ENCODE results near the gene CNEP1R1. TPM values are rescaled to one million over a fixed set of nuclear protein-coding genes. Genes with fewer than 3 reads are reported as not detected.
A peak's percentile ranks its signal among the peaks of the same experiment; 100 is the strongest.

The CNEP1R1 gene
- total RNA-seq, 1 donor from 2014 or later = 21.9 TPM

DNA sequence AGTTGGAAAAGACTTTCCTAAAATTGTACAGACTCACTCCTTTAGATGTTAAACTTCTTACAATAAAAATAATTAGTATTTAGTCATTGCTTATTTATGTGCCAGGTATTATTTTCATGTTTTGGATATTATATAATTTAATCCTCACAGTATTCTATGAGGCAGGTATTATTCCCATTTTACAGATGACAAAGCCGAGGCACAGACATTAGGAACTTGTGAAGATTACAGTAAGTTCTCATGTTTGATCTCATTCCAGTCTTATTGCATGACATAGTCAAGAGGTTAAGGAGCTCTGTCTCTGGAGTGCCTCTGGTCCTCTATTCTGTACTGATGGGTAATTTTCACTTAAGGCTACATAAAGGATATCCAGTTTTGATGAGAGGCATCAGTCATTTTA is 44.0 kb downstream of the CNEP1R1 start:
- peaks cover 24% of the 10 kb centered on the region for H3K36me3 Mint-ChIP-seq (ENCODE audit: low read depth)
- H3K27ac Mint-ChIP-seq = no peak overlapping the region
- intact Hi-C loops (cut with micrococcal nuclease) = loop anchor here (5.0 to 10.0 kb wide), 3 partner anchors 198 to 1704 kb away; partner anchors contain the start of genes ADCY7 and CYLD

GRCh38 chr16:50071075-50071671 is 46.1 kb downstream of the CNEP1R1 start:
- no peak for DNase-seq (ENCODE audit: low spot score)
- H3K27me3 Mint-ChIP-seq (ENCODE audit: insufficient read depth) = no peaks in the 10 kb centered on the region
- H3K9me3 Mint-ChIP-seq = no peaks in the 10 kb centered on the region
- H3K4me1 Mint-ChIP-seq (ENCODE audit: low read depth) = peaks cover 45% of the 10 kb centered on the region
- intact Hi-C loops (cut with micrococcal nuclease) = no loop called here
- H3K36me3 Mint-ChIP-seq (ENCODE audit: low read depth) = peaks cover 30% of the 10 kb centered on the region
- no peak overlapping the region for H3K4me3 Mint-ChIP-seq
- peak overlapping the region; percentile 8 for H3K27ac Mint-ChIP-seq

More for the DNA sequence above, 44.0 kb downstream of the CNEP1R1 start:
- H3K4me3 Mint-ChIP-seq = no peak overlapping the region
- no peak for DNase-seq (ENCODE audit: low spot score)
- no peaks in the 10 kb centered on the region for H3K27me3 Mint-ChIP-seq (ENCODE audit: insufficient read depth)
- H3K4me1 Mint-ChIP-seq (ENCODE audit: low read depth) = peaks cover 52% of the 10 kb centered on the region
- H3K9me3 Mint-ChIP-seq = no peaks in the 10 kb centered on the region

GRCh38 chr16:50072730-50073129 is 47.7 kb downstream of the CNEP1R1 start:
- Mint-ChIP-seq H3K27ac (no peak overlapping the region), H3K9me3 (no peaks in the 10 kb centered on the region), H3K27me3 (ENCODE audit: insufficient read depth) (no peaks in the 10 kb centered on the region), H3K4me3 (no peak overlapping the region), H3K36me3 (ENCODE audit: low read depth) (peaks cover 32% of the 10 kb centered on the region), H3K4me1 (ENCODE audit: low read depth) (peaks cover 32% of the 10 kb centered on the region)
- intact Hi-C loops (cut with micrococcal nuclease) = no loop called here
- DNase-seq (ENCODE audit: low spot score) = no peak

DNA sequence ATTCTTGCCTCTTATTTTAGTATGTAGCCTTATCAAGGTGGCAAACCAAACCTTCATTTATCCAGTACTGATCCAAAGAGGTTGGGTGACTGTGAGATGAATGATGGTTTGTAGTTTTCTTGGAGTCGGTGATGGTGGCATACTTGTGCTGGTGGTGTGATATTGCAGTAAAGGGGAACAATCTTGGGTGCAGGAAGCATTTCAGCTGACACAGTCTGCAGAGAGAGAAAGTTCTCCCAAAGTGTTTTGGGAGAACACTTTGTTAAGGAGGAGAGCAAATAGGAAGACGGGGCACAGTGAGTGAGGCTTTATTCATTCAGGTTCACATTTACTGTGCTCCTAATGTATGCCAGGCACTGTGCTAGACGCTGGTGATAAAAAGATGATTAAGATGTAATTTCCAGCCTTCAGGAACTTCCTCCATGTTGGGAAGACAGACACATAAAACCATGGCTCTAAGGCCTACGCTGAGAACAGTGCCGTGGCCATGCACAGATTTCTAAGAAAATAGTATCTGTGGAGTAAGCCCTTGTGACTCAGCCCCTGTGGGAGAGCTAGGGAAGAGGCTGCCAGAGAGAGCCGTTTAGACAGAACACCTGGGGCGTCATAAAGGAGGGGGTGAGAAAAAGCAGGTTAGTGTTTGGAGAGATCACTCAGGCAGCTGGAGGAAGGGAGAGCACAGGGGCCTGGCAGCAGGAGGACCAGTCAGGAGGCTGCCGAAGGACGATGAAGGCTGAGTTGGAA is 54.5 kb downstream of the CNEP1R1 start:
- Mint-ChIP-seq H3K4me3 (no peak overlapping the region), H3K36me3 (ENCODE audit: low read depth) (peaks cover 43% of the 10 kb centered on the region), H3K9me3 (no peaks in the 10 kb centered on the region), H3K4me1 (ENCODE audit: low read depth) (peaks cover 18% of the 10 kb centered on the region), H3K27me3 (ENCODE audit: insufficient read depth) (no peaks in the 10 kb centered on the region), H3K27ac (peak overlapping the region; percentile 9)
- DNase-seq (ENCODE audit: low spot score) = no peak
- intact Hi-C loops (cut with micrococcal nuclease) = no loop called here

- no peak overlapping the region for H3K4me3 Mint-ChIP-seq
- no peak overlapping the region for H3K27ac Mint-ChIP-seq
- no peaks in the 10 kb centered on the region for H3K27me3 Mint-ChIP-seq (ENCODE audit: insufficient read depth)
- intact Hi-C loops (cut with micrococcal nuclease) = no loop called here
- H3K36me3 Mint-ChIP-seq (ENCODE audit: low read depth) = peaks cover 52% of the 10 kb centered on the region
- H3K9me3 Mint-ChIP-seq = no peaks in the 10 kb centered on the region
- DNase-seq (ENCODE audit: low spot score) = no peak
- H3K4me1 Mint-ChIP-seq (ENCODE audit: low read depth) = peaks cover 18% of the 10 kb centered on the region
Measured at GRCh38 chr16:50081428-50082018, 56.5 kb downstream of the CNEP1R1 start.

DNA sequence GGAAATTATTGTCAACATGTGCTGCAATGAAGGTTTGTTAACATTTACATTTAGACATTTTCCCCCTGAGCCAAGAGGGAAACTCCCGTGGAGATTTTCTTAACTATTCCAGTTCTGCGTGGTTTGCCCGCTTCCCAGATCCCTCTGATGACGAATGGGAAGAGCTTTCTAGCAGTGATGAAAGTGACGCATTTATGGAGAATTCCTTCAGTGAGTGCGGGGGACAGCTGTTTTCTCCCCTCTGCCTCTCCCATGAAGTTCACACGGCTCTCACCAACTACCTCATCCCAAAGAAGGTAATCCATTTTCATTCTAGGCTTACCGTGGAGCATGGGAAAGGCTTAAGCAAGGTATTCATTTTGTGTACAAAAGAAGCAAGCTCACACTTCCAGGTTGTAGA is 59.0 kb downstream of the CNEP1R1 start:
- Mint-ChIP-seq H3K4me3 (no peak overlapping the region), H3K36me3 (ENCODE audit: low read depth) (peaks cover 57% of the 10 kb centered on the region)

GRCh38 chr16:50086176-50086575 is 61.2 kb downstream of the CNEP1R1 start:
- H3K4me3 Mint-ChIP-seq = no peak overlapping the region
- peaks cover 51% of the 10 kb centered on the region for H3K36me3 Mint-ChIP-seq (ENCODE audit: low read depth)
- peaks cover 7% of the 10 kb centered on the region for H3K4me1 Mint-ChIP-seq (ENCODE audit: low read depth)

More for the DNA sequence above, 59.0 kb downstream of the CNEP1R1 start:
- peaks cover 18% of the 10 kb centered on the region for H3K4me1 Mint-ChIP-seq (ENCODE audit: low read depth)
- intact Hi-C loops (cut with micrococcal nuclease) = no loop called here
- H3K27me3 Mint-ChIP-seq (ENCODE audit: insufficient read depth) = no peaks in the 10 kb centered on the region
- DNase-seq (ENCODE audit: low spot score) = no peak
- no peaks in the 10 kb centered on the region for H3K9me3 Mint-ChIP-seq
- no peak overlapping the region for H3K27ac Mint-ChIP-seq

More at GRCh38 chr16:50086176-50086575, 61.2 kb downstream of the CNEP1R1 start:
- intact Hi-C loops (cut with micrococcal nuclease) = no loop called here
- Mint-ChIP-seq H3K27ac (no peak overlapping the region), H3K27me3 (ENCODE audit: insufficient read depth) (no peaks in the 10 kb centered on the region), H3K9me3 (no peaks in the 10 kb centered on the region)
- no peak for DNase-seq (ENCODE audit: low spot score)

Other genes starting within 250 kb of the CNEP1R1 start
- not detected in 2 replicates for gene ZNF423, start 169.1 kb upstream of the CNEP1R1 start, total RNA-seq
- 29.1 and 30.7 TPM in 2 replicates for gene HEATR3, start 40.7 kb downstream of the CNEP1R1 start, total RNA-seq
- 19.8 and 20.0 TPM in 2 replicates for gene TENT4B, start 128.1 kb downstream of the CNEP1R1 start, total RNA-seq
- gene ADCY7, start 241.3 kb downstream of the CNEP1R1 start, total RNA-seq = 78.0 and 81.9 TPM in 2 replicates

Data from activated T-helper 1 cell treated with anti-CD3 and anti-CD28 coated beads, Interleukin-12 subunit alpha, Interleukin-12 subunit beta, Interleukin-2, Interleukin-4 antibody, amounts not matched to agents 30 ng/mL and 10 ng/mL and 1 ng/mL, durations not matched to agents 14 hours and 24 hours and 36 hours (primary cell).